Thoracic aorta (tissue), 2 donors: ENCODE measurements around the gene PSMD13. TPM values are rescaled to one million over a fixed set of nuclear protein-coding genes. Genes with fewer than 3 reads are reported as not detected.

ENCODE experiments used
- ATAC-seq: fragments of 150-250 bp; one replicate; pipeline ENCODE4 v1.8.0; 2017; ENCODE audit warnings: low read depth; ENCODE audit not compliant: insufficient number of reproducible peaks, low FRiP score
- DNase-seq: peaks from one replicate; pipeline ENCODE4 v3.0.0-alpha.2; 2020; ENCODE audit warnings: low spot score
- H3K27ac ChIP-seq, 2 donors: fragments of 200-600 bp; sonication (generic); 1 replicate in 1 of 2; 2 replicates in 1 of 2; pipeline ENCODE4 v1.5.1; 2016; ENCODE audit warnings: mild to moderate bottlenecking in 2 of 2, moderate library complexity in 2 of 2
- H3K27me3 ChIP-seq: fragments of 200-600 bp; sonication (generic); replicated peaks from 2 replicates; pipeline ENCODE4 v1.6.0; 2016; ENCODE audit warnings: mild to moderate bottlenecking; ENCODE audit not compliant: insufficient read depth
- H3K36me3 ChIP-seq: fragments of 200-600 bp; sonication (generic); one replicate; pipeline ENCODE4 v1.5.1; 2016
- H3K4me1 ChIP-seq, 2 donors: fragments of 200-600 bp; sonication (generic); 1 replicate in 1 of 2; 2 replicates in 1 of 2; pipeline versions ENCODE4 v1.5.1 to v1.6.0; 2016; ENCODE audit warnings: low read depth in 2 of 2, mild to moderate bottlenecking in 1 of 2; ENCODE audit not compliant: control insufficient read depth in 1 of 2
- H3K4me3 ChIP-seq: fragments of 200-600 bp; sonication (generic); 2 replicates; pipeline ENCODE4 v1.5.1; 2016; ENCODE audit warnings: mild to moderate bottlenecking
- H3K9me3 ChIP-seq: fragments of 200-600 bp; sonication (generic); 2 replicates; pipeline ENCODE4 v1.5.1; 2016
- total RNA-seq, 2 donors: library from RNA; depleted of rRNA; stranded (reverse); fragments of >200 nt; gene quantifications; one replicate each; pipeline versions ENCODE4 v1.1.0 to v1.2.3, GENCODE V29; 2016
- TF ChIP-seq, protein P1 (sequence below): fragments of 200-600 bp; sonication (generic); IDR thresholded peaks from one replicate; pipeline ENCODE4 v1.5.1; 2019; ENCODE audit warnings: antibody characterized with exemption

Gene PSMD13
- total RNA-seq, 2 donors from 2014 or later = 79.6 to 90.8 TPM

- Histone ChIP-seq H3K27ac (no peak overlapping the region), H3K9me3 (no peaks in the 10 kb centered on the region), H3K36me3 (peaks cover 5% of the 10 kb centered on the region), H3K4me3 (no peak overlapping the region), H3K4me1 (no peaks in the 10 kb centered on the region), H3K27me3 (no peaks in the 10 kb centered on the region)
- TF ChIP-seq, protein P1, sequence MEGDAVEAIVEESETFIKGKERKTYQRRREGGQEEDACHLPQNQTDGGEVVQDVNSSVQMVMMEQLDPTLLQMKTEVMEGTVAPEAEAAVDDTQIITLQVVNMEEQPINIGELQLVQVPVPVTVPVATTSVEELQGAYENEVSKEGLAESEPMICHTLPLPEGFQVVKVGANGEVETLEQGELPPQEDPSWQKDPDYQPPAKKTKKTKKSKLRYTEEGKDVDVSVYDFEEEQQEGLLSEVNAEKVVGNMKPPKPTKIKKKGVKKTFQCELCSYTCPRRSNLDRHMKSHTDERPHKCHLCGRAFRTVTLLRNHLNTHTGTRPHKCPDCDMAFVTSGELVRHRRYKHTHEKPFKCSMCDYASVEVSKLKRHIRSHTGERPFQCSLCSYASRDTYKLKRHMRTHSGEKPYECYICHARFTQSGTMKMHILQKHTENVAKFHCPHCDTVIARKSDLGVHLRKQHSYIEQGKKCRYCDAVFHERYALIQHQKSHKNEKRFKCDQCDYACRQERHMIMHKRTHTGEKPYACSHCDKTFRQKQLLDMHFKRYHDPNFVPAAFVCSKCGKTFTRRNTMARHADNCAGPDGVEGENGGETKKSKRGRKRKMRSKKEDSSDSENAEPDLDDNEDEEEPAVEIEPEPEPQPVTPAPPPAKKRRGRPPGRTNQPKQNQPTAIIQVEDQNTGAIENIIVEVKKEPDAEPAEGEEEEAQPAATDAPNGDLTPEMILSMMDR = no peak
- no peak for ATAC-seq
- DNase-seq = no peak
Measured at GRCh38 chr11:297586-298405, 61.0 kb downstream of the PSMD13 start.

GRCh38 chr11:298406-299065 is 61.8 kb downstream of the PSMD13 start:
- Histone ChIP-seq H3K9me3 (no peaks in the 10 kb centered on the region), H3K4me3 (no peak overlapping the region), H3K27me3 (no peaks in the 10 kb centered on the region), H3K27ac (no peak overlapping the region), H3K36me3 (peaks cover 5% of the 10 kb centered on the region), H3K4me1 (no peaks in the 10 kb centered on the region)
- DNase-seq = no peak
- TF ChIP-seq, protein P1 = no peak
- no peak for ATAC-seq

GRCh38 chr11:299081-299891 is 62.5 kb downstream of the PSMD13 start, which contains the start of gene IFITM5:
IFITM5 (minus strand) TSS chr11:299526; CDS start chr11:299490, 36 bp downstream.
- Histone ChIP-seq H3K27ac (no peak within 1 kb of the TSS), H3K27me3 (no peaks in the 10 kb centered on the region), H3K9me3 (no peaks in the 10 kb centered on the region), H3K4me1 (no peaks in the 10 kb centered on the region), H3K4me3 (no peak within 1 kb of the TSS), H3K36me3 (no peaks in the 10 kb centered on the region)
- TF ChIP-seq, protein P1 = no peak
- no peak for DNase-seq
- no peak for ATAC-seq

DNA sequence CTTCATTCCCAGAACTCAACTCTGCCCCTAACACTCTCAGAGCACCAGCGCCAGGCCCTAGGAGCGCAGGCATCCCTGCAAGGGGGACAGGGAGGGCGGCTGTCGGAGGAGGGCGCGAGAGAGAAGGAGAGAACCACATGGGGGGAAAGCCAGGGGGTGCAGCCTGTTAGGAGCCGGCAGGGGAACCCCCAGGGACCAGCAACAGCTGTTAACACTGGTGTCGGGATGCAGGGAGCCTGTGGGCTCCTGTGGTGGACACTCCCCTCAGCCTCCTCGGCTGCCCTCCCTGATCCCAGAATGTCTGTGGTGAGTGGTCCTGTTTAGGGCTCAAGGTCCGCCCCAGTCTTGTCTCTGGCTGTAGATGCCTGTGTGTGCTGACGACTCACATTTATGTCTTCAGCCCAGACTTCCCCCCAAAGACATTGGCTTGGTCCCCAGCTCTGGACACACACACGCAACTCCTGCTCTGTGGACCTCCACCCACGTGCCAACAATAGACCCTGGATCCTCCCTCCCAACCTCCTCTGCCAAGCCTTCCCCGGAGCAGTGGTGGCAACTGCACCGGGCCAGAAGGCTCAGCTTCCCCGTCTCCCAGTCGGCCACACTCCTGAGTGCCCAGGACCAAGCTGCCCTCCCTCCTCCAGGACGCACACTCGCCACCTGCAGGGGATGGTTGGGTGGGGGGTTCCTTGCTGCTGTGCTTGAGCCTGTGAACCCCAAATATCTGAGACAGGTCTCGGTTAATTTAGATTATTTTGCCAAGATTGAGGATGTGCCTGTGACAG is 63.4 kb downstream of the PSMD13 start:
- Histone ChIP-seq H3K27me3 (no peaks in the 10 kb centered on the region), H3K4me1 (peaks cover 0 to 8% of the 10 kb centered on the region in 2 donors), H3K4me3 (no peak overlapping the region), H3K27ac (no peak overlapping the region), H3K36me3 (no peaks in the 10 kb centered on the region), H3K9me3 (no peaks in the 10 kb centered on the region)
- TF ChIP-seq, protein P1 = no peak
- DNase-seq (no peak), ATAC-seq (no peak)

Other genes starting within 250 kb of the PSMD13 start
- not detected for gene SCGB1C1, start 43.9 kb upstream of the PSMD13 start, total RNA-seq
- gene BET1L, start 29.6 kb upstream of the PSMD13 start, total RNA-seq = 10 to 100 TPM; 38.7 to 42.7 TPM
- gene RIC8A, start 29.3 kb upstream of the PSMD13 start, total RNA-seq = 100 to 1,000 TPM in 1 of 2 donors, 10 to 100 TPM in 1; 79.4 to 102 TPM
- 10 to 100 TPM; 16.1 to 22.0 TPM for gene SIRT3, start 634 bp upstream of the PSMD13 start, total RNA-seq
- 1 to 10 TPM; 5.6 to 6.6 TPM for gene NLRP6, start 41.4 kb downstream of the PSMD13 start, total RNA-seq
- gene PGGHG, start 52.1 kb downstream of the PSMD13 start, total RNA-seq = 10 to 100 TPM; 54.2 to 68.8 TPM
- not detected for gene IFITM5, start 62.5 kb downstream of the PSMD13 start, total RNA-seq
- 100 to 1,000 TPM; 275 to 477 TPM for gene IFITM2, start 70.8 kb downstream of the PSMD13 start, total RNA-seq
- 100 to 1,000 TPM; 182 to 220 TPM for gene IFITM1, start 77.1 kb downstream of the PSMD13 start, total RNA-seq
- 100 to 1,000 TPM; 275 to 514 TPM for gene IFITM3, start 83.9 kb downstream of the PSMD13 start, total RNA-seq
- 1 to 10 TPM in 1 of 2 donors, under 1 TPM in 1; 0.78 to 3.7 TPM for gene B4GALNT4, start 132.5 kb downstream of the PSMD13 start, total RNA-seq
- gene PKP3, start 157.2 kb downstream of the PSMD13 start, total RNA-seq = 1 to 10 TPM; 2.0 to 5.9 TPM
- 10 to 100 TPM; 24.9 to 36.8 TPM for gene SIGIRR, start 178.0 kb downstream of the PSMD13 start, total RNA-seq
- gene ANO9, start 205.0 kb downstream of the PSMD13 start, total RNA-seq = 1 to 10 TPM in 1 of 2 donors, under 1 TPM in 1; 0.68 to 2.7 TPM
- 10 to 100 TPM; 34.0 to 34.7 TPM for gene PTDSS2, start 213.3 kb downstream of the PSMD13 start, total RNA-seq